Esophagus squamous epithelium (tissue), 5 donors: ENCODE measurements around the gene SH3PXD2A. TPM values are rescaled to one million over a fixed set of nuclear protein-coding genes. Genes with fewer than 3 reads are reported as not detected.

Experiments used
- DNase-seq: peaks from one replicate; lab custom pipeline; 2025; lab: John Stamatoyannopoulos, UW
- H3K27ac ChIP-seq, 4 donors: fragments of 200-600 bp; sonication (generic); one replicate each; pipeline ENCODE4 v1.5.1; 2016 to 2019; ENCODE audit warnings: mild to moderate bottlenecking in 1 of 4
- H3K27me3 ChIP-seq, 4 donors: fragments of 200-600 bp; sonication (generic); 1 replicate in 3 of 4; 2 replicates in 1 of 4; pipeline versions ENCODE4 v1.5.1 to v1.6.0; 2017 to 2021; ENCODE audit warnings: antibody characterized with exemption in 1 of 4
- H3K36me3 ChIP-seq, 3 donors: fragments of 200-600 bp; sonication (generic); one replicate each; pipeline ENCODE4 v1.5.1; 2016 to 2019
- H3K4me1 ChIP-seq, 3 donors: fragments of 200-600 bp; sonication (generic); one replicate each; pipeline ENCODE4 v1.5.1; 2017 to 2019
- H3K4me3 ChIP-seq, 4 donors: fragments of 200-600 bp; sonication (generic); 1 replicate in 3 of 4; 2 replicates in 1 of 4; pipeline ENCODE4 v1.5.1; 2016 to 2019; ENCODE audit warnings: mild to moderate bottlenecking in 2 of 4, moderate library complexity in 1 of 4
- H3K9me3 ChIP-seq, 3 donors: fragments of 200-600 bp; sonication (generic); one replicate each; pipeline ENCODE4 v1.5.1; 2016 to 2019
- POLR2A ChIP-seq, 4 donors: fragments of 450-650 bp; IDR thresholded peaks; one replicate each; pipeline ENCODE4 v1.6.1; 2017; ENCODE audit warnings: antibody characterized with exemption in 4 of 4, mild to moderate bottlenecking in 4 of 4, moderate library complexity in 3 of 4
- WGBS, 2 donors: methylation state at CpG; one replicate each; pipeline ENCODE4 v1.1.5; 2018; 5-methylcytosine and 5-hydroxymethylcytosine counted together
- intact Hi-C: fragments of 100-400 bp; cut with DNase I; formaldehyde crosslinking; loops from one replicate; pipeline ENCODE4 v1.15.0; 2022
- total RNA-seq, 4 donors: library from RNA; depleted of rRNA; stranded (reverse); fragments of >200 nt; gene quantifications; one replicate each; pipeline ENCODE4 v1.1.0, GENCODE V29; 2016
- TF ChIP-seq, protein P1 (sequence below), 6 experiments: fragments of 450-650 bp in 4 of 6; fragments of 200-600 bp in 2 of 6; sonication (generic) in 2 of 6; IDR thresholded peaks; one replicate each; pipeline ENCODE4 v1.5.1; 2016 to 2019; ENCODE audit warnings: antibody characterized with exemption in 6 of 6, mild to moderate bottlenecking in 4 of 6, moderate library complexity in 4 of 6
- donor health status: DM: yes; HTN: yes; CAD: no.

Gene SH3PXD2A
- total RNA-seq, 4 donors from 2014 or later, result 25.1 to 57.8 (median 42.7) TPM

DNA sequence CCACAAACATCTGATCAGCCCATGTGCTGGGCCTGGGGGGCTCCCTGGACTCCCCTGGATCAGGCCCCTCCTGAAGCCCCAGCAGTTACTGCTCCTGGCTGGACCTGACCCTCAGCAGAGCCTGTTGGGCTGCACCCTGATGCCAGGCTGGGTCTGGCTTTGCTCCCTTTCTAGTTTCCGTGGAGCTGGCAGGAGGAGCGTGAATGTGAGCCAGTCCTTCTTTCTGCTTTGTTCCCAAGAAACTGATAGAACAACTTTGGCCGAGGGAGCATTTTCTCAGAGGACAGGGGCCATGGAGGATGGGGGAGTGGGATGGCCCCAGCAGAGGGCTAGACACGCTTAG, 233.6 kb downstream of the SH3PXD2A start:
- TF ChIP-seq, protein P1, sequence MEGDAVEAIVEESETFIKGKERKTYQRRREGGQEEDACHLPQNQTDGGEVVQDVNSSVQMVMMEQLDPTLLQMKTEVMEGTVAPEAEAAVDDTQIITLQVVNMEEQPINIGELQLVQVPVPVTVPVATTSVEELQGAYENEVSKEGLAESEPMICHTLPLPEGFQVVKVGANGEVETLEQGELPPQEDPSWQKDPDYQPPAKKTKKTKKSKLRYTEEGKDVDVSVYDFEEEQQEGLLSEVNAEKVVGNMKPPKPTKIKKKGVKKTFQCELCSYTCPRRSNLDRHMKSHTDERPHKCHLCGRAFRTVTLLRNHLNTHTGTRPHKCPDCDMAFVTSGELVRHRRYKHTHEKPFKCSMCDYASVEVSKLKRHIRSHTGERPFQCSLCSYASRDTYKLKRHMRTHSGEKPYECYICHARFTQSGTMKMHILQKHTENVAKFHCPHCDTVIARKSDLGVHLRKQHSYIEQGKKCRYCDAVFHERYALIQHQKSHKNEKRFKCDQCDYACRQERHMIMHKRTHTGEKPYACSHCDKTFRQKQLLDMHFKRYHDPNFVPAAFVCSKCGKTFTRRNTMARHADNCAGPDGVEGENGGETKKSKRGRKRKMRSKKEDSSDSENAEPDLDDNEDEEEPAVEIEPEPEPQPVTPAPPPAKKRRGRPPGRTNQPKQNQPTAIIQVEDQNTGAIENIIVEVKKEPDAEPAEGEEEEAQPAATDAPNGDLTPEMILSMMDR (IDR thresholded peaks at IDR 0.05), result no peak
- TF ChIP-seq POLR2A (IDR thresholded peaks at IDR 0.05), result no peak
- peaks cover 14 to 78% (median 50%) of the 10 kb centered on the region in 3 donors for H3K4me1 ChIP-seq
- H3K36me3 ChIP-seq, result peaks cover 16 to 100% (median 50%) of the 10 kb centered on the region in 3 donors
- WGBS, 2 donors, result 20% methylated on average over 1 of the region's 4 CpGs; no CpG with 5 or more reads in 1 of the 2 donors
- intact Hi-C loops, result no loop called here
- no peaks in the 10 kb centered on the region for H3K27me3 ChIP-seq
- DNase-seq, result no peak
- no peak overlapping the region for H3K4me3 ChIP-seq
- H3K27ac ChIP-seq, result peak overlapping the region in 3 of 4 donors; percentile 68 to 75 (median 72)
- no peaks in the 10 kb centered on the region for H3K9me3 ChIP-seq

DNA sequence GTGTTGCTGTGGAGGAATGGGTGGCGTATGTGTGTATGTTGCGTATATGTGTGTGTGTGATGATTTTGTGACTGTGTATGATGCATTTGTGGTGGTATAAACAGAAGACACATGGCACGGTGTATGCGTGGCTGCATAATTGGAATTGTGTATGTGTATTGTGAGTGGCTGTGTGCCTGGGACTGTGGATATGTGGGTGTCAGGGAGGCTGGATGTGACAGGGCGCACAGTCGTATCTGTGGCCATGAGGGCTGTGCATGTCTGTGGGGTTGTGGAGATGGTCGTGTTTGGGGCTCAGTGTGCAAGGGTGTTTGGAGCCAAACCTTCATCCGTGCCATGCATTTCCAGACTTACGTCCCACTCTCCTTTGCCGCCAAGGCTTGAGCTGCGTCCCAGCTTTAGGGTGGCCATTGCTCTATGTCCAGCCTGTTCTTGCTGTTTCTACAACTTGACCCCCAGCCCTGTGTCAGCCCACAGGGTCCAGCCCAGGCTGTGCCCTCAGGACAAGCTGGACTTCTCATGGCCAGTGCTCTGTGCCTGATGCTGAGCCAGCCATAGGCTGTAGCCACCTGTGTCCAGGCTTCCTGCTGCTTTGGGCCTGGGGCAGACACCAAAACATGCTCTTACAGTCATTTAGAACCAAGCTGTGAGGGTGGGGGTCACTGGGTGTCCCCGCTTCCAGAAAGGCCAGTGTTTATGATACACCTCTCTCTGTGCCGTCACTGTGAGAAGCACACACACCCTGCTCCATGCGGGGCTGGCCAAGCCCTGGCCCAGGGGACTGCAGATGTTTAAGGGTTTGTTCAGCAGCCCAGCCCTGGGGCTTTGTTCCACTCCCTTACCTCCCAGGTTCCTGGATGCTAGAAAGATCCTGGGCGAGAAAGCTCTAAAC, 234.2 kb downstream of the SH3PXD2A start:
- no peak for DNase-seq
- no peaks in the 10 kb centered on the region for H3K9me3 ChIP-seq
- 84 to 88% methylated on average over 9 to 11 of the region's 15 CpGs for WGBS, 2 donors
- H3K27ac ChIP-seq, result peak overlapping the region in 3 of 4 donors; percentile 68 to 75 (median 72)
- H3K4me1 ChIP-seq, result peaks cover 14 to 84% (median 55%) of the 10 kb centered on the region in 3 donors
- intact Hi-C loops, result no loop called here
- TF ChIP-seq POLR2A (IDR thresholded peaks at IDR 0.05), result no peak
- TF ChIP-seq, protein P1 (IDR thresholded peaks at IDR 0.05), result no peak
- peaks cover 15 to 100% (median 46%) of the 10 kb centered on the region in 3 donors for H3K36me3 ChIP-seq
- no peaks in the 10 kb centered on the region for H3K27me3 ChIP-seq
- no peak overlapping the region for H3K4me3 ChIP-seq

DNA sequence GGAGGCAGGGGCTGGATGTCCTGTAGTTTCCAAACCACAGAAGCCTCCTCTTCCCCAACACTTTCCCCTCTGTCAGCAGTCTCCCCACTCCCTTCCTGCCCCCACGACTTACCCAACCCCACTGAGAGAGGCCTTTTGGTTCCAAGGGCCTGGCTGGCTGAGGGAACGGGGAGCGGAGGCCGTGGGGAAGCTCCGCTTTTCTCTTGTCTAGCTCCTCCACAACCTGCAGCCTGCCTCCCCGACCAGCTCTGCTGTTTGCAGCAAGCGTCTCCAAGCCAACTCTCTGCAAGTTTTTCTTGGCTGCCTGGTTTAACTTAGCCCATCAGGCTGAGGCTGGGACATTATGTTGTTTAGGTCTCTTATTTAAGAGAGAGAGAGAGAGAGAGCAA, 235.0 kb downstream of the SH3PXD2A start:
- intact Hi-C loops, result no loop called here
- no peak overlapping the region for H3K4me3 ChIP-seq
- WGBS, 2 donors, result 52 to 67% methylated on average over 5 to 7 of the region's 7 CpGs
- H3K27ac ChIP-seq, result peak overlapping the region; percentile 26 to 75 (median 70)
- H3K4me1 ChIP-seq, result peaks cover 14 to 91% (median 62%) of the 10 kb centered on the region in 3 donors
- peaks cover 10 to 100% (median 40%) of the 10 kb centered on the region in 3 donors for H3K36me3 ChIP-seq
- H3K9me3 ChIP-seq, result no peaks in the 10 kb centered on the region
- TF ChIP-seq POLR2A (IDR thresholded peaks at IDR 0.05), result no peak
- TF ChIP-seq, protein P1 (IDR thresholded peaks at IDR 0.05), result no peak
- no peaks in the 10 kb centered on the region for H3K27me3 ChIP-seq
- DNase-seq, result no peak

DNA sequence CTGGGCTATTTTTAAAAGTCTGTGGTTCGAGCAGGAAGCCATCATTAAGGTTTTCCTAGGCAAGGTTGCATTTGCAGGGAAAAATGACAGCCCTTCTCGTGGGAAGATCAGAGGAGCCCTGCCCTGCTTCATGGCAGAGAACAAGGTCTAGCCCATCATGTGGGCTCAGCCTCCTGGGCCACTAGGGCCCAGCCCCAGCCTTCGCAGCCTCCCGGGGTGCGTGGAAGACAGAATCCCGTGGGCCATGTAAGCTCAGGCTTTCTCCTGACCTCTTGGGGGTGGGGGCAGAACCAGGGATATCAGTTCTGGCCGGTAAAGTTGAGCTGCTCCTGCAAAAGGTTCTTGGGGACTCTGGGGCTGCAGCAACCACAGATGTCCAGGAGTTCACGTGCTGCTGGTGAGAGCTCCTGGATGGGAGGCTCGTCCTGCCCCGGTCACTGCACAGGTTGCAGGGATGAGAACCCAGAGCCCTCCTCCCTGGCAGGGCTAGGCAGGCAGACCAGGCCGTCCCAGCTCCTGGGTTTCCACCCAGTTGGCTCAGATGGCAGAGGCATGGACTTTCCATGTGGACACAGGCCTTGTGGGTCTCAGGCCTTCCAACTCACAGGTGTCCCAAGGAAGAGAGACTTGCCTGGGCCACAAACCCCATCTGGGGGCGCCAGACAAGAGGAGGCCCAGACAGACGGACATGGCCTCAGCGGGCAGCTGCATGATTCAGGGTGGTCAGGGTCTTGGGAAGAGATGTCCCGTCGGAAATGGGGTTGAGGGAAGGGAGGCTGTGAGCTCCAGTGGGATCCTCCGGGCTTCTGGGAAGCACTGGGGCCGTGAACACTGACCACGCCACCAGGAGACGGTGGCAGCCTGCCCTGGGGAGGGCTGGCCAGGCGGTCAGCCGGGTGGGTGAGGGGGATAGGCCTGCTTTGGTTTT, 235.7 kb downstream of the SH3PXD2A start:
- 82 to 96% methylated on average over 5 to 9 of the region's 22 CpGs for WGBS, 2 donors
- TF ChIP-seq POLR2A (IDR thresholded peaks at IDR 0.05), result no peak
- H3K9me3 ChIP-seq, result no peaks in the 10 kb centered on the region

More for the DNA sequence above, 235.7 kb downstream of the SH3PXD2A start:
- peaks cover 7 to 100% (median 38%) of the 10 kb centered on the region in 3 donors for H3K36me3 ChIP-seq
- intact Hi-C loops, result no loop called here
- peaks cover 20 to 98% (median 66%) of the 10 kb centered on the region in 3 donors for H3K4me1 ChIP-seq
- no peaks in the 10 kb centered on the region for H3K27me3 ChIP-seq
- peak overlapping the region; percentile 26 to 75 (median 70) for H3K27ac ChIP-seq
- H3K4me3 ChIP-seq, result no peak overlapping the region
- DNase-seq, result no peak
